ENCODE data around the gene IREB2.

DNA sequence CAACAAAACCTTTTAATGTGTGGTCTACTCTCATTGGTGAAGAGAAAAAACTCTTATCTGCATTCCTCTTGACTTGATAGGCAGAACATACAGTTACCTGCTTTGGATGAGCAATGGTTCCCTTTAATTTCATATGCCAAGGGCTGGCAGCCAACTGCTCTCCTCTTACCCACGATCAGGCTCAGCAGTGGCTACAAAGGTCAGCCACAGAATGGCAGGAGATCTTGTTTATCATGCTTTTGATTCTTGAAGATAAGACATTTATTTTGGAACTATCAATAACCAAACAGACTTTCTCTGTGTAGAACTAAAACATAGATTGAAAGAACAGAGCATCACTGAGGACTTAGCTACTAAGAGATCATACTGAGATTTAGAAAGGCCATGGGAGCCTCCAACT is 6.1 kb upstream of the IREB2 start:
- TF ChIP-seq POLR2AphosphoS5 (IDR thresholded peaks at IDR 0.05; ENCODE audit: insufficient read depth, low read depth, low read length) (no peak), MYC (IDR thresholded peaks at IDR 0.05; ENCODE audit: low read depth, low read length) (no peak), EZH2 (IDR thresholded peaks at IDR 0.05; ENCODE audit: borderline replicate concordance, low read depth, low read length, severe bottlenecking) (no peak)
- TF ChIP-seq, protein P1, sequence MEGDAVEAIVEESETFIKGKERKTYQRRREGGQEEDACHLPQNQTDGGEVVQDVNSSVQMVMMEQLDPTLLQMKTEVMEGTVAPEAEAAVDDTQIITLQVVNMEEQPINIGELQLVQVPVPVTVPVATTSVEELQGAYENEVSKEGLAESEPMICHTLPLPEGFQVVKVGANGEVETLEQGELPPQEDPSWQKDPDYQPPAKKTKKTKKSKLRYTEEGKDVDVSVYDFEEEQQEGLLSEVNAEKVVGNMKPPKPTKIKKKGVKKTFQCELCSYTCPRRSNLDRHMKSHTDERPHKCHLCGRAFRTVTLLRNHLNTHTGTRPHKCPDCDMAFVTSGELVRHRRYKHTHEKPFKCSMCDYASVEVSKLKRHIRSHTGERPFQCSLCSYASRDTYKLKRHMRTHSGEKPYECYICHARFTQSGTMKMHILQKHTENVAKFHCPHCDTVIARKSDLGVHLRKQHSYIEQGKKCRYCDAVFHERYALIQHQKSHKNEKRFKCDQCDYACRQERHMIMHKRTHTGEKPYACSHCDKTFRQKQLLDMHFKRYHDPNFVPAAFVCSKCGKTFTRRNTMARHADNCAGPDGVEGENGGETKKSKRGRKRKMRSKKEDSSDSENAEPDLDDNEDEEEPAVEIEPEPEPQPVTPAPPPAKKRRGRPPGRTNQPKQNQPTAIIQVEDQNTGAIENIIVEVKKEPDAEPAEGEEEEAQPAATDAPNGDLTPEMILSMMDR (IDR thresholded peaks at IDR 0.05; ENCODE audit: extremely low read depth in 1 of 2, insufficient read depth in 1 of 2, low read depth in 1 of 2, low read length in 2 of 2) = no peak

Measured in endothelial cell of umbilical vein (primary cell).